Upper lobe of right lung (tissue), 1 donor: ENCODE measurements around the gene GPR143. TPM values are rescaled to one million over a fixed set of nuclear protein-coding genes. Genes with fewer than 3 reads are reported as not detected.

Experiments
- ATAC-seq: fragments of 200-7000 bp; cut with Tn5 transposase; one replicate; pipeline ENCODE4 v1.9.1; 2020; ENCODE audit warnings: mild to moderate bottlenecking, moderate library complexity
- DNase-seq: peaks from one replicate; pipeline ENCODE4 v3.0.0-alpha.2; 2020
- H3K27ac ChIP-seq: fragments of 200-600 bp; one replicate; pipeline ENCODE4 v1.8.0; 2022
- H3K27me3 ChIP-seq: fragments of 200-600 bp; one replicate; pipeline ENCODE4 v1.8.0; 2022; ENCODE audit warnings: mild to moderate bottlenecking
- H3K36me3 ChIP-seq: fragments of 200-600 bp; one replicate; pipeline ENCODE4 v1.8.0; 2022
- H3K4me1 ChIP-seq: fragments of 200-600 bp; one replicate; pipeline ENCODE4 v1.8.0; 2022
- H3K4me3 ChIP-seq: fragments of 200-600 bp; one replicate; pipeline ENCODE4 v1.8.0; 2022; ENCODE audit warnings: mild to moderate bottlenecking
- H3K9me3 ChIP-seq: fragments of 200-600 bp; one replicate; pipeline ENCODE4 v1.8.0; 2022
- CTCF ChIP-seq: fragments of 200-600 bp; IDR thresholded peaks from one replicate; pipeline ENCODE4 v1.8.0; 2022; ENCODE audit warnings: antibody characterized with exemption
- intact Hi-C: fragments of 100-400 bp; cut with DNase I; formaldehyde crosslinking; loops from one replicate; pipeline ENCODE4 v1.11.0; 2022
- total RNA-seq: library from RNA; stranded (reverse); fragmentation: NEBNext Ultra II Directional; extraction: Animal tissue kit (Norgen Biotek cat#: 25700); gene quantifications from one replicate; pipeline ENCODE4 v1.2.1, GENCODE V29; 2021
- donor health status: DM: no; HTN: yes; CAD: no; lungs with severe emphysema.

GPR143 gene
- total RNA-seq, 1 donor from 2014 or later: 1.6 TPM

GRCh38 chrX:9802737-9803136, 37.1 kb upstream of the GPR143 start:
- ATAC-seq (no peak), DNase-seq (no peak)
- H3K4me1 ChIP-seq: no peaks in the 10 kb centered on the region
- no peak overlapping the region for H3K27ac ChIP-seq
- H3K36me3 ChIP-seq: no peaks in the 10 kb centered on the region
- H3K9me3 ChIP-seq: no peaks in the 10 kb centered on the region
- TF ChIP-seq CTCF: no peak
- H3K4me3 ChIP-seq: no peak overlapping the region
- intact Hi-C loops: no loop called here
- no peaks in the 10 kb centered on the region for H3K27me3 ChIP-seq

DNA sequence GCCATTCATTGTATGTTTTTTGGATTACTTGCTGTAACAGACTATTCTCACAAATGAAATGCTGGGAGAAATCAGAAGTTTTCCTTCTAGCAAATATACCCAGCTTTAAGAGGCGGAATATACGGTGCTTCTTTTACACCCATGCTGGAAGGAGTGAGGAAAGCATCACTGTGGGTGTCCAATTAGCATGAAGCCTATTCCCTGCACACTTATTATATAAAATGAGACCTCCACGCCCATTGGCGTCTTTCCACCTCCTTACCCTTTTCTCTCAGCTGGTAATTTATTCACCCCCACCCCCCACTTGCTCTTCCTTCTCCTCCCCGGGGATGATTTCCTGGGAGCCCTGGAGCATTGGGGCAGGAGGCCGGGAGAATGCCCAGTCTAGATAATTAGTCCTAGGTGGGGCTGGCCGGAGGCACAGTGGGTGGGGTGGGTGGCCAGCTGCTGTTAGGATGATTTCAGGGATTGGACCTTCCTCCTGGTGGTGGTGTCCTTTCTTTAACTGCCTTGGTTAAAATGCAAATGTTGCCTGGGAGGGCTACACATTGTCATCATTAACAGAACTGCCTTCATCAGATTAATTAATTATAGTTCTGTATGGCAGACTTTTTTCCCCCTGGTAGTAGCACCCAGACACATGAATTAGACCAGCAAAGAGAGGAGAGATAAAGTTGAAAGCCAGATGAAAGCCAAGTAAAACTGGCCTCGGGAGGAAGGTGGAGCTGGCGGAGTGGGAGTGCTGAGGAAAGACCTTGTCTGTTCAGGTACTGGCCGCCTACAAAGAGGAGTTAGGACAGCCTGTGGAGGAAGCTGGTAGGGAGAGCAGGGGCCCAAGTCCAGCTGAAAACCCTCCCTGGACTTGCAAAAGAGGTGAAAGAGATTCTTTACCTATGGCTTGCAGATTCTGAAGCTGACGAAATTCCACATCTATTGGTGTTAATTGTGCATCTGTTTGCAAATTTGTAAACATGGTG, 32.0 kb upstream of the GPR143 start:
- ATAC-seq (no peak), DNase-seq (no peak)
- Histone ChIP-seq H3K36me3 (no peaks in the 10 kb centered on the region), H3K4me3 (no peak overlapping the region), H3K9me3 (no peaks in the 10 kb centered on the region), H3K27ac (no peak overlapping the region), H3K4me1 (no peaks in the 10 kb centered on the region), H3K27me3 (no peaks in the 10 kb centered on the region)
- intact Hi-C loops: no loop called here
- no peak for TF ChIP-seq CTCF

GRCh38 chrX:9794495-9794894, 28.8 kb upstream of the GPR143 start:
- no peaks in the 10 kb centered on the region for H3K9me3 ChIP-seq
- no peak for TF ChIP-seq CTCF
- no peak for DNase-seq
- H3K27ac ChIP-seq: no peak overlapping the region
- no peaks in the 10 kb centered on the region for H3K36me3 ChIP-seq
- ATAC-seq: no peak
- H3K4me3 ChIP-seq: no peak overlapping the region
- intact Hi-C loops: no loop called here
- H3K27me3 ChIP-seq: no peaks in the 10 kb centered on the region
- no peaks in the 10 kb centered on the region for H3K4me1 ChIP-seq

- no peak for TF ChIP-seq CTCF
- DNase-seq: no peak
- ATAC-seq: no peak
- Histone ChIP-seq H3K27ac (no peak overlapping the region), H3K4me3 (no peak overlapping the region), H3K4me1 (peaks cover 3% of the 10 kb centered on the region), H3K27me3 (no peaks in the 10 kb centered on the region), H3K36me3 (no peaks in the 10 kb centered on the region), H3K9me3 (no peaks in the 10 kb centered on the region)
- intact Hi-C loops: no loop called here
Measured at GRCh38 chrX:9790866-9791265, 25.2 kb upstream of the GPR143 start.

- Histone ChIP-seq H3K36me3 (no peaks in the 10 kb centered on the region), H3K27ac (no peak overlapping the region), H3K4me3 (no peak overlapping the region), H3K27me3 (no peaks in the 10 kb centered on the region), H3K9me3 (no peaks in the 10 kb centered on the region), H3K4me1 (peaks cover 3% of the 10 kb centered on the region)
- no peak for TF ChIP-seq CTCF
- intact Hi-C loops: no loop called here
- ATAC-seq: no peak
- no peak for DNase-seq
Measured at GRCh38 chrX:9789555-9789954, 23.9 kb upstream of the GPR143 start.
